LNCaP clone FGC (cell line): ENCODE data around the gene CNTD1.
A peak's percentile ranks its signal among the peaks of the same experiment; 100 is the strongest.

Experiments
- DNase-seq: peaks from one replicate; pipeline ENCODE4 v3.0.0-alpha.2; 2011; ENCODE audit warnings: low read depth
- H3K4me3 ChIP-seq: 2 replicates; pipeline ENCODE4 v1.5.1; 2011; ENCODE audit warnings: mild to moderate bottlenecking, low read depth, low read length, control low read depth
- TF ChIP-seq, protein P1 (sequence below): IDR thresholded peaks from 2 replicates; pipeline ENCODE4 v1.5.1; 2012; ENCODE audit warnings: mild to moderate bottlenecking; ENCODE audit not compliant: control insufficient read depth, insufficient read depth; ENCODE audit errors: extremely low read depth

Gene CNTD1

DNA sequence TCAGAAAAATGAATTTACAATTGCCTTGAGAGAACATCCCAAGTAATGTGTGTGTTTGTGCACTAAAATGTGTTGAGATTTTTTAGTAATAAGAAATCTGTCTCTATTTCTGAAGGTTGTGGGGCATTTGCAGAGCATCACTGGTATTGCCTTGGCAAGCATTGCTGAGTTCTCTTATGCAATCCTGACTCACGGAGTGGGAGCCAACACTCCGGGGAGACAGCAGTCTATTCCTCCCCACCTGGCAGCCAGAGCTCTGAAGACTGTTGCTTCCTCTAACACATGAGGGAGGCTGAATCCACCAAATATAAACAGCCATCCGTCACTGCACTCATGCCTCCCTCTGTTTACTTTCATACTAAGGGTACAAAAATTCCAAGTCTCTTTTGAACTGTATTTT lies 10.6 kb downstream of the CNTD1 start:
- no peak for DNase-seq
- TF ChIP-seq, protein P1, sequence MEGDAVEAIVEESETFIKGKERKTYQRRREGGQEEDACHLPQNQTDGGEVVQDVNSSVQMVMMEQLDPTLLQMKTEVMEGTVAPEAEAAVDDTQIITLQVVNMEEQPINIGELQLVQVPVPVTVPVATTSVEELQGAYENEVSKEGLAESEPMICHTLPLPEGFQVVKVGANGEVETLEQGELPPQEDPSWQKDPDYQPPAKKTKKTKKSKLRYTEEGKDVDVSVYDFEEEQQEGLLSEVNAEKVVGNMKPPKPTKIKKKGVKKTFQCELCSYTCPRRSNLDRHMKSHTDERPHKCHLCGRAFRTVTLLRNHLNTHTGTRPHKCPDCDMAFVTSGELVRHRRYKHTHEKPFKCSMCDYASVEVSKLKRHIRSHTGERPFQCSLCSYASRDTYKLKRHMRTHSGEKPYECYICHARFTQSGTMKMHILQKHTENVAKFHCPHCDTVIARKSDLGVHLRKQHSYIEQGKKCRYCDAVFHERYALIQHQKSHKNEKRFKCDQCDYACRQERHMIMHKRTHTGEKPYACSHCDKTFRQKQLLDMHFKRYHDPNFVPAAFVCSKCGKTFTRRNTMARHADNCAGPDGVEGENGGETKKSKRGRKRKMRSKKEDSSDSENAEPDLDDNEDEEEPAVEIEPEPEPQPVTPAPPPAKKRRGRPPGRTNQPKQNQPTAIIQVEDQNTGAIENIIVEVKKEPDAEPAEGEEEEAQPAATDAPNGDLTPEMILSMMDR: no peak

DNA sequence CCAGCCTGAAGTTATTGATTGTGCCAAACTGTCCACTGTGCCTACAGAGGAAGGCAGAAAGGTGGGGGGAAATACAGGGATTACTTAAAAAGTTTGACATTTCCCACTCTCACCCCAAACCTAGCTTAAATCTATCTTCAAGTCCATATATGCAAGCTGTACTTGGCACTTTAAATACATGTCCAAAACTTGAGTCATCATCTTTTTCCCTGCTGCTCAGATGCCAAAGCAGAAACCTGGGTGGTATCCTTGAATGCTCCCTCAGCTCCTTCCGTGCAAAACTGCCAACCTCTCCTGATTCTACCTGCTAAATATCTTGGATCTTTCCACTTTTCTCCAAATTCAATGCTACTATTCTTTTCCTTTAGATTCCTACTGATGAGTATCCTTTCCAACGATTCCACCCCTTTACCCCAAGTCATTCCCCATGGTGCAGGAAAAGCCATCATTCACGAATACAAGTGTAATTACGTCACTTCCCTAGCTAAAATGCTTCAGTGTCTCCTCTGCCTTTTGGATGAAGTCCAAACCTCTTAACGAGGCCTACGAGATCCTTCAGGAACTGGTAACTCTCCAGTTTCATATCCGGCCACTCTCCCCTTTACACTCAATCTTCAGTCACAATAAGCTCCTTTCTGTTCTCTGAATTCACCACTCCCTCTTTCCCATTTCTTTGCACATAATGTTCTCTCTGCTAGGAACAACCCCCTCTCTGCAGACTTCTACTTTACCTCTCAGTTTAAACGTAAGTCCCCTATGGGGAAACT lies 16.2 kb downstream of the CNTD1 start:
- no peak for DNase-seq
- H3K4me3 ChIP-seq: no peak overlapping the region
- TF ChIP-seq, protein P1: no peak

More for the DNA sequence above, 10.6 kb downstream of the CNTD1 start:
- no peak overlapping the region for H3K4me3 ChIP-seq

DNA sequence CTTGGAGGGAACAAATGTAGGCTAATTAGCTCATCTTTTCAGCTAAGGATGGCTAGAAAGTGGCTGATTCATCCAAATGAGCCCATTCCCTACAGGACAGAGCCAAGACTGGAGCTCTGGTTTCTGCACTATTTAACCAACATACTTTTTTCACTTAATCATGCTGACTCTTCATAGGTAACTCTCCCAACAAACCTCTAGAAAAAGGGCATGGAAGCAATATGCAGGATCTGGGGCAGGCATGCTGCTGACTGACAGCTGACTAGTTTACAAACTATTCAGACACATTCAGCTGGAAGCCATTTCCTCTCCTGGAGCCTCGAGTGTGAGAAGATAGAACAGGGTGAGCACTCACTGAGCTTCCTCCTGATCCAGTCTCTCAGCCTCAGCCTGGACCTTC lies 19.2 kb downstream of the CNTD1 start:
- DNase-seq: no peak
- TF ChIP-seq, protein P1: no peak
- no peak overlapping the region for H3K4me3 ChIP-seq

DNA sequence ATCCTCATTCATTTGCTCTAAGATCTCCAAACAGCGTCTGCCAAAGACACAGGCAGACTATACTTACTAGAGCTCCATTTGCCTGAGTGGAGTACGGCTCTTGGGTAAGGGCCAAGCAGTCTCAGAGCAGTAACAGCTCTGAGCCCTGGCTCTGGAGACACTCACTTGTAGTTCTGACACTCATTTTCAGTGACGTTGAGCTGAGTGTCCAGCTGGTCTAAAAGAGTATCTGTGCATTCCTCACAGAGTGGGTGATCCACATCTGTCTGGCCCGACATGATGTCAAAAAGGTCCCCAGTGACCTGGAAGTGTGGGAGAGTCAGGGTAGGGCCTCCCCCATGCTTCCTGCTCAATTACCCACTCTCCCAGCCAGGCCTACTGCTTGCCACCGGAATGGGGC lies 19.7 kb downstream of the CNTD1 start:
- no peak for DNase-seq
- H3K4me3 ChIP-seq: no peak overlapping the region
- TF ChIP-seq, protein P1: no peak

- no peak overlapping the region for H3K4me3 ChIP-seq
- DNase-seq: no peak
- TF ChIP-seq, protein P1: peak; percentile 59
These were observed 21.4 kb downstream of the CNTD1 start for GRCh38 chr17:42819939-42820535.

DNA sequence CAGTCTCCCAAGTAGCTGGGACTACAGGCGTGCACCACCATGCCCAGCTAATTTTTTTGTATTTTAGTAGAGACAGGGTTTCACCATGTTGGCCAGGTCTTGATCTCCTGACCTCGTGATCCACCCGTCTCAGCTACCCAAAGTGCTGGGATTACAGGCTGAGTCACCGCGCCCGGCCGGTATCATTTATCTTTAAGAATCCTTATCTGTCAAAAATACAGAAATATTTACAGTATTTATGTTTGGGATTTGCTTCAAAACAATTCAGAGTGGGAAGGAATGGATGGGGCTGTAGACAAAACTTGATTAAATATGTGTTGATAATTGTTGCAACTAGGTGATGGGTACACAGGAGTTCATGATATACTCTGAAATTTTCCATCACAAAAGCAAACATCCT lies 22.5 kb downstream of the CNTD1 start:
- TF ChIP-seq, protein P1: no peak
- DNase-seq: no peak
- no peak overlapping the region for H3K4me3 ChIP-seq
